VCaP (cell line): ENCODE results near the gene SLC7A4.

ENCODE experiments used
- H3K27ac ChIP-seq: fragments of 450-650 bp; 2 replicates; pipeline ENCODE4 v1.5.1; 2017
- CTCF ChIP-seq: fragments of 450-650 bp; conservative IDR thresholded peaks from 2 replicates; pipeline ENCODE4 v1.5.1; 2017; ENCODE audit warnings: mild to moderate bottlenecking, moderate library complexity

SLC7A4 gene

GRCh38 chr22:21032037-21032867 lies at the start of gene SLC7A4:
Gene SLC7A4 (minus strand): TSS chr22:21032561. CDS start chr22:21031812, 749 bp downstream.
- no peak for TF ChIP-seq CTCF
- H3K27ac ChIP-seq: no peak within 1 kb of the TSS

GRCh38 chr22:21080435-21081137 lies 48.2 kb upstream of the SLC7A4 start:
- TF ChIP-seq CTCF: no peak

GRCh38 chr22:21079493-21079892 lies 47.1 kb upstream of the SLC7A4 start:
- TF ChIP-seq CTCF: no peak
- H3K27ac ChIP-seq: no peak overlapping the region

More at GRCh38 chr22:21080435-21081137, 48.2 kb upstream of the SLC7A4 start:
- H3K27ac ChIP-seq: no peak overlapping the region

- no peak for TF ChIP-seq CTCF
- H3K27ac ChIP-seq: no peak overlapping the region
Observed at GRCh38 chr22:21078916-21079315, 46.6 kb upstream of the SLC7A4 start.

- H3K27ac ChIP-seq: no peak overlapping the region
- TF ChIP-seq CTCF: no peak
Observed at GRCh38 chr22:21077884-21078508, 45.6 kb upstream of the SLC7A4 start.

GRCh38 chr22:21076912-21077625 lies 44.7 kb upstream of the SLC7A4 start:
- no peak overlapping the region for H3K27ac ChIP-seq
- no peak for TF ChIP-seq CTCF
